ENCODE results near the gene PHETA2. TPM values are rescaled to one million over a fixed set of nuclear protein-coding genes. Genes with fewer than 3 reads are reported as not detected.

Gene PHETA2
- total and polyA plus RNA-seq, 2 of the 4 experiments (the other 2 are of a cell fraction), result 6.5 to 10.0 TPM

- Histone ChIP-seq H3K9me1 (ENCODE audit: insufficient read depth, low read length) (no peaks in the 10 kb centered on the region), H3K14ac (replicated peaks; ENCODE audit: low read depth, low read length) (no peak overlapping the region), H3K27me3 (ENCODE audit: control insufficient read depth, insufficient read depth, low read length) (no peaks in the 10 kb centered on the region), H2AK5ac (ENCODE audit: low read depth, low read length) (no peak overlapping the region), H3K4me3 (ENCODE audit: insufficient read depth, low read depth, low read length) (no peak overlapping the region), H3K4me1 (ENCODE audit: control insufficient read depth, insufficient read depth, low read length) (peaks cover 3% of the 10 kb centered on the region), H2AK9ac (replicated peaks; ENCODE audit: low read depth, low read length, poor library complexity) (no peak overlapping the region), H4K91ac (ENCODE audit: insufficient read depth, low read depth, low read length) (no peak overlapping the region), H3K18ac (ENCODE audit: low read depth, low read length) (no peak overlapping the region), H3K36me3 (ENCODE audit: control insufficient read depth, insufficient read depth, low read length) (no peaks in the 10 kb centered on the region), H3K79me1 (ENCODE audit: low read depth in 1 of 2, low read length in 2 of 2) (no peaks in the 10 kb centered on the region), H4K8ac (ENCODE audit: low read depth in 2 of 2, low read length in 2 of 2) (no peak overlapping the region), H3K23ac (ENCODE audit: low read depth, low read length) (no peak overlapping the region), H2BK120ac (ENCODE audit: low read depth, low read length) (no peak overlapping the region), H4K20me1 (ENCODE audit: insufficient read depth, low read length) (no peaks in the 10 kb centered on the region), H3K4me2 (ENCODE audit: low read depth, low read length) (no peak overlapping the region), H2BK5ac (ENCODE audit: low read depth, low read length, poor library complexity, severe bottlenecking) (no peak overlapping the region), H3K9ac (ENCODE audit: low read depth, low read length) (no peak overlapping the region), H2BK20ac (ENCODE audit: low read depth, low read length) (no peak overlapping the region), H3K27ac (ENCODE audit: insufficient read depth, low read length) (no peak overlapping the region), H4K5ac (ENCODE audit: low read depth, low read length) (no peak overlapping the region), H2AFZ (replicated peaks; ENCODE audit: low read length, poor library complexity) (no peak overlapping the region), H3K4ac (ENCODE audit: low read depth, low read length) (no peak overlapping the region), H3K56ac (ENCODE audit: extremely low read depth, insufficient read depth, low read length) (no peak overlapping the region), H2BK15ac (ENCODE audit: low read depth, low read length) (no peak overlapping the region), H3K9me3 (ENCODE audit: control insufficient read depth, insufficient read depth, low read length) (peaks cover 8% of the 10 kb centered on the region)
- ChIA-PET POLR2A (ENCODE audit: unreplicated experiment) (no interaction called here), CTCF (no interaction called here)
- 69% methylated on average over 6 of the region's 8 CpGs; no CpG with 5 or more reads in 1 of the 2 experiments for WGBS, 2 experiments (ENCODE audit: extremely low coverage in 2 of 2, insufficient read length in 1 of 2)
- intact Hi-C loops (cut with micrococcal nuclease), result no loop called here
- DNase-seq (no peak), ATAC-seq (ENCODE audit: low read depth) (no peak)
- no TSS peak for BruUV-seq (replicated peaks)
- dilution Hi-C loops (cut with HindIII; ENCODE audit: low sequenced_read_pairs, unreplicated experiment), result no loop called here
- TF ChIP-seq FOS (IDR thresholded peaks at IDR 0.05; ENCODE audit: low read depth, low read length) (no peak), RAD21 (IDR thresholded peaks at IDR 0.05; ENCODE audit: low read length) (no peak), MAFK (IDR thresholded peaks at IDR 0.05; ENCODE audit: low read depth, low read length) (no peak), SMC3 (IDR thresholded peaks at IDR 0.05; ENCODE audit: low read depth, low read length) (no peak), ELK1 (IDR thresholded peaks at IDR 0.05; ENCODE audit: borderline replicate concordance, low read depth, low read length) (no peak), POLR2A (IDR thresholded peaks at IDR 0.05; ENCODE audit: low read depth, low read length) (no peak), NFE2L2 (IDR thresholded peaks at IDR 0.05; ENCODE audit: low read depth, low read length) (no peak), BHLHE40 (IDR thresholded peaks at IDR 0.05; ENCODE audit: low read depth, low read length) (no peak), RCOR1 (IDR thresholded peaks at IDR 0.05; ENCODE audit: insufficient replicate concordance, low read length) (no peak), USF2 (IDR thresholded peaks at IDR 0.05; ENCODE audit: low read depth, low read length) (no peak), RFX5 (IDR thresholded peaks at IDR 0.05; ENCODE audit: low read depth, low read length) (no peak), CHD1 (IDR thresholded peaks at IDR 0.05; ENCODE audit: low read depth, low read length) (no peak), CTCF (conservative IDR thresholded peaks at IDR 0.05; ENCODE audit: low read depth, low read length) (no peak), CEBPB (IDR thresholded peaks at IDR 0.05; ENCODE audit: low read depth, low read length) (no peak), MXI1 (IDR thresholded peaks at IDR 0.05; ENCODE audit: borderline replicate concordance, low read depth, low read length) (no peak), MAZ (IDR thresholded peaks at IDR 0.05; ENCODE audit: borderline replicate concordance, low read depth, low read length) (no peak)
- in situ Hi-C loops (cut with MboI; ENCODE audit: low sequenced_read_pairs), result no loop called here
Measured at GRCh38 chr22:42035256-42035655, 38.8 kb upstream of the PHETA2 start.

Data from IMR-90 (cell line).